HG03442 (cell line): ENCODE results near the gene SASH1.

ENCODE experiments used
- ATAC-seq: cut with Tn5 transposase; IDR thresholded peaks from one replicate; pipeline ENCODE4 v1.9.1; 2021; ENCODE audit warnings: mild to moderate bottlenecking, moderate library complexity; ENCODE audit not compliant: unreplicated experiment

Gene SASH1

DNA sequence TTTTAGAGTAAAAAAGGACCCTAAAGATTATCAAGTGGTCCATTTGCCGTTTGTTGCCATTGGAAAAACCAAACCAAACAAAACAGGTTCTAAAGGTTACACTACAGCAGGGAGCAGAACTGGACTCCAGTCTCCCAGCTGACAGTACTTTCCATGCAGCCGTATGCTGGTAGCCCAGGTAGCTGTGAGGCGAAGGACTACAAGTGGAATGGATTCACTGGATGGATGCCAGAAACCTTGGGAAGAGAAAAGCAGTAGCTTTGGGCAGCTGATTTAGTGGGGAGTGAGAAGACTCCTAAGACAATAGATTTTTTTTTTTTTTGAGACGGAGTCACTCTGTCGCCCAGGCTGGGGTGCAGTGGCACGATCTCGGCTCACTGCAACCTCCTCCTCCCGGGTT, 88.3 kb downstream of the SASH1 start:
- no peak for ATAC-seq

- ATAC-seq = no peak
These were observed 88.8 kb downstream of the SASH1 start for GRCh38 chr6:148431413-148431812.

- no peak for ATAC-seq
These were observed 89.2 kb downstream of the SASH1 start for GRCh38 chr6:148431840-148432239.

DNA sequence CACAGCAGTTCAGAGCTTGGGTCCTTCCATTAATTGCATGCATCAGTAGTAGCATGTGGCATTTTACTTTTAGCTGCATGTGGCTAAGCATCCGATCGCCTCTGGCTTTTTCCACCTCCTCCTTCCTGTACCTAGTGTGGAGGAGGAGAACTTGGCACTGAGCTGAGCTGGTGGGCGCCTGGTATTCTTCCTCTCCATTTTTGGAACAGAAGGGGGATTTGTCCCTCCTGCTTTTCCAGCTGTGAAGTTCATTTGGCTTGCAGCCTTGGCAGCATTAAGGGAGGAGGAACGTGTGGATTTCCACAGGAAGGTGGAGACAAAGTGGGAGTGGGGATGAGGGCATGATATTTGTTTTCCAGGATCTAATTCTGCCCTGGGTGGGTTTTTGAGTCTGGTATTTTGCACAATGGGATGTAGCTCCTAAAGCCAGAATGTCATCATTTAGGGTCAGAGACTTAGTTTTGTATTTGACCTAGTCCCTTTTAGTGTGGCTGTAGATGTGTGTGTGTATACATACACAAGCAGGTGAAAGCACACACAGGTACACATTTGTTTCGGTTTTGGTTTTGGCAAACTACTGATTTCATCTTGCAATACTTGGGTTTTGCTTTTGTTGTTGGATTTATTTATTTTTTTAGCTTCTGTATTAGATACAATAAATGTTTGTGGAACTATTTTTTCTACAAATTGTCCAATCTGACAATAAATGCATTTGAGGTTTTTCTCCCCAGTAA, 90.0 kb downstream of the SASH1 start:
- no peak for ATAC-seq

GRCh38 chr6:148435386-148435785, 92.7 kb downstream of the SASH1 start:
- no peak for ATAC-seq

DNA sequence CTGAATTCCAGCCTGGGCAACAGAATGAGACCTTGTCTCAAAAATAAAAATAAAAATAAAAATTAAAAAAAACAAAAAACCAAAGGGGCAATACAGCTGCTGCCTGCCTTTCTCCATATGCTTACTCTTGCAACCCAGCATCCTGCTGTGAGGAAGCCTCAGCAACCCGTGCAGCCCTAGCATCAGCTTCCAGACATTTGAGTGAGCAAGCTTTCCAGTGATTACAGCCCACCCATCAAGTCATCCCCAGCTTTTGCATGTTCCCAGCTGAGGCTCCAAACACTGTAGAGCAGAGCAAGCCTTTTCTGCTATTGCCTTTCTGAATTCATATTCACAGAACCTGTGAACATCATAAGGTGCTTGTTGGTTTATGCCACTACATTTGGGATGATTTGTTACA, 93.8 kb downstream of the SASH1 start:
- no peak for ATAC-seq

- ATAC-seq = no peak
These were observed 96.0 kb downstream of the SASH1 start for GRCh38 chr6:148438632-148439031.

DNA sequence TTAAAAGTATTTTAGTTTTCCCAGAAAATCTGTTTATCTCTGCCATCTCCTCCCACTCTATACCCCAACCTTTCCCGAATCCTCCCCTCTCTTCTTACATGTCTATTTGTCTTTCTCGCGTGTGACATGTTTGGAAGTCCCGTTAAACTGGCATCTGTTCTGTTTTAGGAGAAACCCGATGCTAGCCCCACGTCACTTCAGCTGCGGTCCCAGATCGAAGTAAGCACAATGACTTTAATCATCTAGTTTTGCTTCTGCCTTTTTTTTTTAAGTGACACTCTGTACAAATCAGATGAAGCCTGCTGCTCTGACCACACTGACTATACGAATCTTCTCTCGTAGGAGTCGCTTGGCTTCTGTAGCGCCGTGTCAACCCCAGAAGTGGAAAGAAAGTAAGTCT, 97.4 kb downstream of the SASH1 start:
- ATAC-seq = no peak

GRCh38 chr6:148440877-148441453, 98.3 kb downstream of the SASH1 start:
- ATAC-seq = no peak

DNA sequence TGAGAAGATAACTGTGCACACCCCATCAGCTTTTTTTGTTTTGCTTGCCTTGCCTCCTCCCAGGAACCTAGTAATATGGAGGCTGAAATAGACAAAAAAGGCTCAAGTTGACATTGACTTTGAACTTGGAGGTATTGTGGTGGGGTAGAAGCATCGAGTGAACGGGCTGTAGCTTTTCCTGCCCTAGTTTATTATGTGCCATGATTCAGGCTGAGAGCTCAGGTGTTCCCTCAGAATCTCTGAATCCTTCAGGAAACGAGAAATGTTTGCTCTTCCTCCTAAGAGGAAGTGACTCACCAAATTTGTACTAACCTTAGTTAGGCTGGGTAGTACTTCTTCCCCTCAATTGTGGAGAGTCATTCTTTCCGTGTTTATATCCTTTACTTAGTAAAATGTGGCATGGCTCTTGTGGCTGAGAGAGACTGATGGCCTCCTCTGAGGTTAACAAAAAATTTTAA, 98.8 kb downstream of the SASH1 start:
- peak; percentile 60 for ATAC-seq

- ATAC-seq = no peak
These were observed 101.3 kb downstream of the SASH1 start for GRCh38 chr6:148443798-148444560.

GRCh38 chr6:148445116-148445515, 102.5 kb downstream of the SASH1 start:
- ATAC-seq = no peak

DNA sequence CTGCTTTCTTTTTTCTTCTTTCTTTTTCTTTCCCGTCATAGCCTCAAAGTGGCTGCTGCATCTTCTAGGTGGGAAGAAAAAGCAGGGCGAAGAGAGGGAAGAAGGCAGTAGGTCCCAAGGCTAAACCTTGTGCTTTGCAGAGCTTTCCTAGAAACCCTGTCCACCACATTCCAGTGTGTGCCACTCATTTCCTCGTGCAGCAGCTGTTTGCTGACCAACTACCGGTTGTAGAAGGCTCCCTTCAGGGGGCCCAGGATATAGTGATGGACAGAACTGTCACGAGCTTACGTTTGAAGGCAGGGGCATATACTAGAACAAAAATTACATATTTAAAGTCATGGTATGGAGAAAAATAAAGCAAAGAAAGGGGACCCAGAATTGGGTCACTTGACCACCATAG, 103.0 kb downstream of the SASH1 start:
- ATAC-seq = no peak

DNA sequence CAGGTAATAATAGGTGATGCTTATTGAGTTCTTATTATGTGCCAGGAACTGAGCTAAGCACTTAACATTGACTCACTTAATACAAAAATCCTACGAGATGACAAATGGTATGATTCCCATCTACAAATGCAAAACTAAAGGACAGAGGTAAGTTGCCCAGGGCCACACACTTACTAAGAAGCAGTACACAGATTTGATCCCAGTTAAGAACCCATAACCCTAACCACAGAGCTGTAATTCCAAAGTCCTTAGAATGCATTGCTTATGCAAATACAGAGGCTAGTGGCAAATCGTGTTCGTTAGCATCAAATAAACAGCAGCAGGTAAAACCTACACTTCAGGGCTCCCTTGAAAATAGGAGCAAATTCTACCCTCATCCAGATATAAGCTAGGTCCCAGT, 104.0 kb downstream of the SASH1 start:
- ATAC-seq = no peak

DNA sequence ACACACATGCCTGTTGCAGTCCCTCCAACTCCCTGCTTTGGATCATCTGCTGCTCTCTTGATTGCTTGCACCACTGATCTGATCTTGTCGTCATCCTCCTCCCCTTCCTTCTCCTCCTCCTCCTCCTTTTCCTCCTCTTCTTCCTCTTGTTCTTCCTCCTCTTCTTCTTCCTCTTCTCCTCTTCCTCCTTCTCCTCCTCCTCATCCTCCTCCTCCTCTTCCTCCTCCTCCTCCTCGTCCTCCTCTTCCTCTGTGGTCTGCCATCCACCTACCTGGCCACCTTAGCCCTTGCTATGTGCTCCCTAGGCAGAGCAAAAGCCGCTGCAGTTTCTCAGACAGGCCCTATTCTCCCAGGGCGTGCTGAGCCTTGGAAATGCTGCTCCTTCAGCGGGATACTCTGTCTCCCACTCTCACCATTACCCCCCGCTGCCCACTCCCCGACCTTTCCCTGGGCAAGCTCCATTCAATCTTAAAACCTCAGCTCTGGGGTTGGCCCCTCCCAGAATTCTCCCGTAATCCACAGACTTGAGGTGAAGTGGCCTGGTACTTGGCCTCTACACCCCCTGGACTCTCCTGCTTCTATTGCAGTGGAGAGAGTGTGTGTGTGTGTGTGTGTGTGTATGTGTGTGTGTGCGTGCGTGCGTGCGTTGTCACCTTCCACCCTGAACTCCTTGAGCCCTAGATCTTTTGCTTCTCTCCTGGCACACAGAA, 105.0 kb downstream of the SASH1 start:
- ATAC-seq = no peak

DNA sequence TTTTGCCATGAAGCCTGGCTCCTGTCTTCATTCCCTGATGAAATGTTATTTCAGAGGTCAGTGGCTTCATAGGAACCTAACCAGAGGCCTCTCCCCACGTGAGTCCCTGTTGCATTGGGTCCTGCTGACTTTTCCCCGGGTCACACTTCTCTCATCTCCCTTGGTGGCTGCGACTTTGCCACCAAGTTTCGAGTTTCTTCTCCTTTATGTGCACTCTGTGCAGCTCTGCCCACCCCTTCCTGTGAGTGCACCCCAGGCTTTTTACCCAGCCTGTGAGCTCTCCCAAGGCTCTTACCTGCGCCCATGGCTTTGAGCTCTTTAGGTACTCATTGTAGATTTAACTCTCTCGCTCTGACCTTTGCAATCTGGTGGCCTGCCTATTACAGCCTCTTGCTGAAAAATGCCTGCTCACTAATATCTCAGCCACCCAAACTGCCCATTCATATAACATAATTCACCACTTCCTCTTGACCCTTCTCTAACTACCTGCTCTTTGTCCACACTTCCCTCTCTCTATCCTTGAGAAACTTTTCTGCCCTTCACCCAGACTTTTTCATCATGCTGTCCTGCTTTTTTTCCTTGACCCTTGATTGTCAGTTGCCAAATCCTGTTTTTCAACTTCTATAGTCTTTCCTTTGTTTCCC, 105.9 kb downstream of the SASH1 start:
- ATAC-seq = no peak

GRCh38 chr6:148450866-148451265, 108.2 kb downstream of the SASH1 start:
- ATAC-seq = no peak

DNA sequence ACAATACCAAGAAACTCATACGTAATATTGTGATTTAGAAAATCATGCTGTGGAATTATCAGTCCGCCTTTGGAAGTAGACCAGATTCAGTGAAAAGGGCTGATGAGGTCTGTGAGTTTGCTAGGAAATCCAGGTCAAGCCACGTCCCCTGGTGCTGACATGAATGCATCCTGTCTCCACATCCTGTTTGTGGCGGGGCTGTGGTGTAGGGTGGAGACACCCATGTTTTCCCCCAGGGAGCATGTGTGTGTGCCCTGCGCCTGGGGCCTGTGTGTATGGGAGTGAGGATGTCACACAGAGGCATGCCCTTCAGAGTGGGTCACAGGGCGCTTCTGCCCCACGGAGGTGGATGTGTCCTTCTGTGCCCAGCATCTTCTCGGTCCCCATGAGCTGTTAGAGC, 109.1 kb downstream of the SASH1 start:
- ATAC-seq = peak; percentile 69

- ATAC-seq = no peak
These were observed 110.2 kb downstream of the SASH1 start for GRCh38 chr6:148452876-148453275.

- no peak for ATAC-seq
These were observed 111.3 kb downstream of the SASH1 start for GRCh38 chr6:148453906-148454305.

- ATAC-seq = no peak
These were observed 112.6 kb downstream of the SASH1 start for GRCh38 chr6:148455225-148455624.
